Placental pericyte (primary cell): ENCODE data around the gene NT5DC3. TPM values are rescaled to one million over a fixed set of nuclear protein-coding genes. Genes with fewer than 3 reads are reported as not detected.

Experiments
- total RNA-seq: library from RNA; depleted of rRNA; stranded (reverse); fragments of >200 nt; gene quantifications from 2 replicates; pipeline ENCODE4 v1.2.3, GENCODE V29; 2012

The NT5DC3 gene
- total RNA-seq, result 10.9 and 12.9 TPM in 2 replicates

DNA sequence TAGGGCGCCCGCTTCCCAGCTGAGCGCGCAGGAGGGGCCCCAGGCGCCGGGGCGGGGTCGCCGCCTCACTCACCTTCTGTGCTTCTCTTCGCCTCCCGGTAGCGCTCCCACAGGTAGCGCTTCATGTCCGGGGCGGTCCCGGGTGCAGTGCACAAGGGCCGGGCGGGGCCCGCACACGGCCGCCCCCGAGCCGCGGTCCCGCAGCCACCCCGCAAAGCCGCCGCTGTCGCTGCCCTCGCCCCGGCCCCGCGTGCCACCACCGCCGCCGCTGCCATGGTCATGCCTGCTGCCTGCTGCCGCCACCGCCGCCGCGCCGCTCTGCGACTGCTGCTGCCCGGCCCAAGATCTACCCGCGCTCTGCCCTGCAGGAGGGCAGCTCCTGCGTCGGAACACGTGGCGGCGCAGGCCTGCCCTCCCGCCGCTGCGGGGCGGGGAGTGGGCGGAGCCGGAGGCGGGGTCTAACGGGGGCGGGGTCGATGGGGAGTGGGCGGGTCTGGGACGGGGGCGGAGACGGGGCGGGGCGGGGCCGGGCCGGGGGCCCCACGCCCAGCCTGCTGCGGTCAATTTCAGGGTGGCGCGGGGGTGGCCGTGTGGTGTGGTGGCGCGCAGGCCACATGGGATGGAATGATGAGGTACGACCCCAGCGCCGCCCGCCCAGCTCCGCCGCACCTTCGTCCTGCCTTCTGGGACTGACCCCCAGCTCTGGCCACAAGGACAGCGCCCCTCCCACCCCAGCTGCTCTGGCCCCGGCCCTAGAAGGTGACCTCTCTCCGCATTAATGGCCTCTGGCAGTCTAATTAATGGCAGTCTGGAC, at the start of gene NT5DC3:
TSS of gene NT5DC3 (minus strand) at position 359 of the 814 bp plus-strand sequence. CDS start at position 281, 78 bp downstream.

Other genes starting within 250 kb of the NT5DC3 start
- gene HSP90B1, start 89.2 kb upstream of the NT5DC3 start, total RNA-seq, result 347 and 2,219 TPM in 2 replicates
- 18.6 and 29.9 TPM in 2 replicates for gene TDG, start 124.6 kb upstream of the NT5DC3 start, total RNA-seq
- gene GLT8D2, start 209.0 kb upstream of the NT5DC3 start, total RNA-seq, result 22.5 and 28.2 TPM in 2 replicates
- gene HCFC2, start 223.3 kb upstream of the NT5DC3 start, total RNA-seq, result 8.5 and 19.9 TPM in 2 replicates